OCI-LY1 (cell line): Measurements from ENCODE around the gene TMEM144.

Experiments
- H2AFZ ChIP-seq: fragments of 200-600 bp; sonication (generic), shearing (Covaris generic); 2 replicates; pipeline ENCODE4 v1.6.0; 2014; ENCODE audit warnings: antibody characterized with exemption, mild to moderate bottlenecking, low read length
- H3F3A ChIP-seq: fragments of 200-600 bp; sonication (generic), shearing (Covaris generic); 2 replicates; pipeline ENCODE4 v1.6.0; 2014; ENCODE audit warnings: mild to moderate bottlenecking, antibody characterized with exemption, low read length, moderate library complexity; ENCODE audit not compliant: insufficient read depth
- H3K27ac ChIP-seq: fragments of 200-600 bp; sonication (generic); 2 replicates; pipeline ENCODE4 v1.5.1; 2014; ENCODE audit warnings: low read length, mixed run types, mild to moderate bottlenecking, low read depth; ENCODE audit not compliant: poor library complexity, severe bottlenecking
- H3K27me3 ChIP-seq: fragments of 200-600 bp; sonication (generic); 2 replicates; pipeline ENCODE4 v1.6.0; 2014; ENCODE audit warnings: antibody characterized with exemption, mild to moderate bottlenecking, low read length, moderate library complexity; ENCODE audit not compliant: insufficient read depth
- H3K36me3 ChIP-seq: fragments of 200-600 bp; sonication (generic); 2 replicates; pipeline ENCODE4 v1.6.1; 2014; ENCODE audit warnings: mild to moderate bottlenecking, antibody characterized with exemption, low read length, moderate library complexity, mixed read lengths; ENCODE audit not compliant: insufficient read depth
- H3K4me1 ChIP-seq: fragments of 200-600 bp; sonication (generic); 2 replicates; pipeline ENCODE4 v1.5.1; 2014; ENCODE audit warnings: mild to moderate bottlenecking, low read length, moderate library complexity; ENCODE audit not compliant: insufficient read depth, severe bottlenecking
- H3K4me2 ChIP-seq: fragments of 200-600 bp; sonication (generic), shearing (Covaris generic); 2 replicates; pipeline ENCODE4 v1.6.1; 2014; ENCODE audit warnings: low read length
- H3K4me3 ChIP-seq: fragments of 200-600 bp; sonication (generic); 2 replicates; pipeline ENCODE4 v1.5.1; 2014; ENCODE audit warnings: low read length, low read depth, mild to moderate bottlenecking, mixed read lengths; ENCODE audit not compliant: poor library complexity, severe bottlenecking
- H3K79me2 ChIP-seq: fragments of 200-600 bp; shearing (Covaris generic); 2 replicates; pipeline ENCODE4 v1.6.1; 2016; ENCODE audit warnings: mixed run types, low read length, mixed read lengths; ENCODE audit not compliant: insufficient read depth
- H3K9ac ChIP-seq: fragments of 200-600 bp; sonication (generic), shearing (Covaris generic); 2 replicates; pipeline ENCODE4 v1.6.1; 2014; ENCODE audit warnings: mild to moderate bottlenecking, low read length, mixed read lengths
- H3K9me2 ChIP-seq: fragments of 200-600 bp; sonication (generic), shearing (Covaris generic); 2 replicates; pipeline ENCODE4 v1.6.1; 2014; ENCODE audit warnings: low read depth, mild to moderate bottlenecking, low read length, mixed read lengths
- H3K9me3 ChIP-seq: fragments of 200-600 bp; shearing (Covaris generic); 2 replicates; pipeline ENCODE4 v1.6.1; 2014; ENCODE audit warnings: low read length, mixed read lengths
- H4K20me1 ChIP-seq: fragments of 200-600 bp; sonication (generic), shearing (Covaris generic); 2 replicates; pipeline ENCODE4 v1.6.0; 2016; ENCODE audit warnings: mild to moderate bottlenecking, low read length; ENCODE audit not compliant: insufficient read depth
- CTCF ChIP-seq: fragments of 200-600 bp; sonication (generic), shearing (Covaris generic); IDR thresholded peaks from 2 replicates; pipeline ENCODE4 v1.5.1; 2017; ENCODE audit warnings: mild to moderate bottlenecking, antibody characterized with exemption, low read length, moderate library complexity, mixed read lengths
- EZH2 ChIP-seq: fragments of 200-600 bp; sonication (generic), shearing (Covaris generic); IDR thresholded peaks from 2 replicates; pipeline ENCODE4 v1.8.0; 2017; ENCODE audit warnings: borderline replicate concordance, mixed run types, mild to moderate bottlenecking, antibody characterized with exemption, low read length, moderate library complexity, mixed read lengths

TMEM144 gene

GRCh38 chr4:158170691-158171561 lies 39.4 kb upstream of the TMEM144 start:
- Histone ChIP-seq H3K4me2 (no peak overlapping the region), H3K9ac (no peak overlapping the region)

GRCh38 chr4:158172261-158173258 lies 37.7 kb upstream of the TMEM144 start, which contains the start of gene GASK1B:
Gene GASK1B (minus strand): TSS chr4:158173025. CDS start chr4:158171375, 1,650 bp downstream.
- no peaks in the 10 kb centered on the region for H3K4me1 ChIP-seq

More at GRCh38 chr4:158170691-158171561, 39.4 kb upstream of the TMEM144 start:
- Histone ChIP-seq H4K20me1 (no peaks in the 10 kb centered on the region), H3K27ac (no peak overlapping the region), H3K4me1 (no peaks in the 10 kb centered on the region), H3K27me3 (no peaks in the 10 kb centered on the region), H3K36me3 (no peaks in the 10 kb centered on the region), H3K9me3 (no peaks in the 10 kb centered on the region), H3K4me3 (no peak overlapping the region), H3K79me2 (no peaks in the 10 kb centered on the region), H3F3A (no peaks in the 10 kb centered on the region), H3K9me2 (no peaks in the 10 kb centered on the region), H2AFZ (no peak overlapping the region)
- no peak for TF ChIP-seq EZH2
- peak; percentile 43; the same call in 1 of the 2 replicates for TF ChIP-seq CTCF

More at GRCh38 chr4:158172261-158173258, 37.7 kb upstream of the TMEM144 start, which contains the start of gene GASK1B:
- Histone ChIP-seq H3K9ac (no peak within 1 kb of the TSS), H3K79me2 (no peaks in the 10 kb centered on the region), H3K9me3 (no peaks in the 10 kb centered on the region), H3F3A (no peaks in the 10 kb centered on the region), H4K20me1 (no peaks in the 10 kb centered on the region), H3K27ac (no peak within 1 kb of the TSS), H3K4me2 (no peak within 1 kb of the TSS), H3K4me3 (no peak within 1 kb of the TSS), H3K9me2 (no peaks in the 10 kb centered on the region), H3K36me3 (no peaks in the 10 kb centered on the region), H3K27me3 (no peaks in the 10 kb centered on the region), H2AFZ (no peak within 1 kb of the TSS)
- TF ChIP-seq CTCF (peak; percentile 60), EZH2 (no peak)
